Peyer's patch (tissue), 4 donors: ENCODE measurements around the gene VIM.

Experiments used
- POLR2A ChIP-seq, 2 donors: fragments of 450-650 bp; IDR thresholded peaks; one replicate each; pipeline ENCODE4 v1.5.1; 2017; ENCODE audit warnings: antibody characterized with exemption in 2 of 2, mild to moderate bottlenecking in 2 of 2, moderate library complexity in 2 of 2
- TF ChIP-seq, protein P1 (sequence below), 6 experiments: fragments of 450-650 bp in 4 of 6; fragments of 200-600 bp in 2 of 6; sonication (generic) in 1 of 6; IDR thresholded peaks; one replicate each; pipeline ENCODE4 v1.5.1; 2017 to 2019; ENCODE audit warnings: antibody characterized with exemption in 6 of 6, mild to moderate bottlenecking in 3 of 6, moderate library complexity in 1 of 6

DNA sequence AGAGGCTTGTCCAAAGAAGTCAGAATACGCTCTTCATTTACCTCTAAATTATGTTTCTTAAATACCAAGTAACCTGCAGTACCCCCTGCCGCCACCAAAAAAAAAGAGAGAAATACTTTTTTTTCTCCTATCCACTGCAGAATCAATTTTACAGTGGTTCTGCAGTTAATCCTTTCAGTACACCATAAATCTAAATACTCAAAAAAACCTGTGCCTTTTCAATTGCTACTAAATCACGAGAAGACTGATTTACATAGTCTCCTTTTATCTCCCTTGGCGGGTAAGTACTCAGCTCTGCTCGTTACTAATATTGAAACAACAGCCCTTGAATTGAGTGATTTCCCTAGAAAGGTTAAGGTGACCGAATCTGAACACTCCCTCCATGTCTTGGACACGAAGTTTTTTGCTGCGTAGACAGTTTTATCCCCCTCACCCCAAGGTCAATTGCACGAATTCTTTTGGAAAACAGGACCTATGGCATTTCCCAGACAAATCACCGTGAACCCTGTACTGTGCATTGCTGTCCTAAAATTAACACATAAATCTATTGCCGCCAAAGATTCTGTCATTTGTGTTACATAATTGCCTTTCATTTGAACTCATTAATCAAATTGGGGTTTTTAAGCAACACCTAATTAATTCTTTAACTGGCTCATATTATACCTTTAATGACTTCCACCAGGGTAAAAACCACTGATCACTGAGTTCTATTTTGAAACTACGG lies 512 bp upstream of the VIM start:
- TF ChIP-seq, protein P1, sequence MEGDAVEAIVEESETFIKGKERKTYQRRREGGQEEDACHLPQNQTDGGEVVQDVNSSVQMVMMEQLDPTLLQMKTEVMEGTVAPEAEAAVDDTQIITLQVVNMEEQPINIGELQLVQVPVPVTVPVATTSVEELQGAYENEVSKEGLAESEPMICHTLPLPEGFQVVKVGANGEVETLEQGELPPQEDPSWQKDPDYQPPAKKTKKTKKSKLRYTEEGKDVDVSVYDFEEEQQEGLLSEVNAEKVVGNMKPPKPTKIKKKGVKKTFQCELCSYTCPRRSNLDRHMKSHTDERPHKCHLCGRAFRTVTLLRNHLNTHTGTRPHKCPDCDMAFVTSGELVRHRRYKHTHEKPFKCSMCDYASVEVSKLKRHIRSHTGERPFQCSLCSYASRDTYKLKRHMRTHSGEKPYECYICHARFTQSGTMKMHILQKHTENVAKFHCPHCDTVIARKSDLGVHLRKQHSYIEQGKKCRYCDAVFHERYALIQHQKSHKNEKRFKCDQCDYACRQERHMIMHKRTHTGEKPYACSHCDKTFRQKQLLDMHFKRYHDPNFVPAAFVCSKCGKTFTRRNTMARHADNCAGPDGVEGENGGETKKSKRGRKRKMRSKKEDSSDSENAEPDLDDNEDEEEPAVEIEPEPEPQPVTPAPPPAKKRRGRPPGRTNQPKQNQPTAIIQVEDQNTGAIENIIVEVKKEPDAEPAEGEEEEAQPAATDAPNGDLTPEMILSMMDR (IDR thresholded peaks at IDR 0.05) = peak; percentile 37 to 83 (median 56)
- no peak for TF ChIP-seq POLR2A (IDR thresholded peaks at IDR 0.05)
